ENCODE results near the gene ATP9B. TPM values are rescaled to one million over a fixed set of nuclear protein-coding genes. Genes with fewer than 3 reads are reported as not detected.
"Not testable (repeated sequence)": the region's sequence is repeated elsewhere in the genome, so short reads cannot be mapped to it uniquely, and the experiment has no call there.

Gene ATP9B
- total RNA-seq, 1 donor from 2014 or later = 51.4 TPM

DNA sequence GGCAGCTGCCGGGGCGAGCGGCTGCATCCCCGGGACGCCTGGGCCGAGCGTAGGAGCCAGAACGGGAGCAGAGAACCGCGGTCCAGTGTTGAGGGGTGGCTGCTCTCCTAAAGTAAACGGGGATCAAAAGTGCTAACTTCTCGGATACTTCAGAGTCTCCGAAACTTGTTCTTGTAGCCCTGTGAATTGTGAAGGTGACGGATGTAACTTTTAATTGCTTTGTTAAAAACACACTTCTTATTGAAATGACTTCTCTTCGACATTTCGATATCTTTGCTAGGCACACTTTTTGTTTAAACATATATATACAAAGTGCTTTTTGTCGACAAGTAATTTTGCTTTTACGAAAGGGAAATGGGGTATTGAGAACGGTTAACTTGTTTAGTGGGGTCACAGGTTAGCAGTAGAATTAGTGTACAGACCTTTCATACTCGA is 540 bp downstream of the ATP9B start:
- FAIRE-seq (no peak), DNase-seq (ENCODE audit: low spot score in 2 of 2) (peak in 1 of 2 donors; percentile 60)

DNA sequence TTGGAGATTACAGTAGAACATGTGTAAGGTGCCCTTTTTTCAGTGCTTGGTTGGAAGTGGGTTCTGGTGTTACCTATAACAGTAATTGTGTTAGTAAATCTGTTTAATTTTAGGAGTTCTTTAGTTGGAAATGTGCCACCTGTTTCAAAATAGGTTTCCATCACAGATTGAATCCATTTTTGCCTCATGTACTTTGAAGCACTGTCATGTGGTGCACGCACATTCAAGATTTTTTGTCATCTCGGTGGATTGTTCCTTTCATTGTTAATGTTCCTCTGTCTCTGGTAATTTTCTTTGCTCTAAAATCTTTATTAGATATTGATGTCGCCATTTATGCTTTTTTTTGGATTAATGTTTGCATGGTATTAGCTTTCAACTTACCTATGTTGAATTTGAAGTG is 1.3 kb downstream of the ATP9B start:
- DNase-seq (ENCODE audit: low spot score in 2 of 2) = no peak
- no peak for FAIRE-seq

DNA sequence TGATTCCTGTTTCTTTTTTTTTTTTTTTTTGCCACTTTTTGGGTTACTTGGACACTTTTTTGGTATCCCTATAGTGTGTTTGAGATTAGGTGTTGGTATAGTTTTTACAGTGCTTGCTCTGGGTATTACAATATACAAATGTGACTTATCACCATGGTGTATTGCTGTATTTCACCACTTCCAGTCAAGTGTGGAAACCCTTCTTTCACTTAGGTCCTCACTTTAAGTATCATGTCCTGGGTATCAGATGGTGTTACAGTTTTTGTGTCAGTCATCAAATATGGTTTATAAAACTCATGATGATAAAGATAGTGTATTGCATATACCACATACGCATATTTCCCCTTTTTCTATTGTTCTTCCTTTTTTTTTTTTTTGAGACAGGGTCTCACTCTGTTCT is 1.8 kb downstream of the ATP9B start:
- no peak for FAIRE-seq

DNA sequence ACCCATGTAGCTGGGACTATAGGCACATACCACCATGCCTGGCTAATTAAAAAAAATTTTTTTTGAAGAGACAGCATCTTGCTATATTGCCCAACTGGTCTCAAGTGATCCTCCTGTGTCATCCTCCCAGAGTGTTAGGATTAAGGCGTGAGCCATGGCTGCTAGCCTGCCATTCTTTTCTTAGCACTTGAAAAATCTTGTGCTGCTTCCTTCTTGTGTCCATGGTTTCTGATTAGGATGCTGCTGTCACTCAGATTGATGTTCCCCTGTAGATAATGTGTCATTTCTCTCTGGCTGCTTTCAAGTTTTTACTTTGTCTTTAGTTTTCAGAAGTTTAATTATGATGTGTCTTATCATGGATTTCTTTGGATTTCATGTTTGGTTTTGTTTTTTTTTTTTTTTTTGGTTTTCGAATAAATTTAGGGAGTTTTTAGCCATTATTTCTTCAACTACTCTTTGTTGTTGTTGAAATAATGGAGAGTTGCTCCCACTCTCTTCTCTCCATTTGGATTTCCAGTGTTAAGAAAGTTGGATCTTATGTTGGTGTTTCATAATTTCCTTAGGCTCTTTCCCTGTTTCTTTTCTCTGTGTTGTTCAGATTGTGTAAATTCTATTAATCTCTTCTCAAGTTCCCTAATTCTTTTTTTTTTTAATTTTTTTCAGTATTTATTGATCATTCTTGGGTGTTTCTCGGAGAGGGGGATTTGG is 2.5 kb downstream of the ATP9B start:
- DNase-seq (ENCODE audit: low spot score in 2 of 2) (no peak), FAIRE-seq (no peak)

More for the DNA sequence above, 1.8 kb downstream of the ATP9B start:
- DNase-seq (ENCODE audit: low spot score in 2 of 2) = no peak

DNA sequence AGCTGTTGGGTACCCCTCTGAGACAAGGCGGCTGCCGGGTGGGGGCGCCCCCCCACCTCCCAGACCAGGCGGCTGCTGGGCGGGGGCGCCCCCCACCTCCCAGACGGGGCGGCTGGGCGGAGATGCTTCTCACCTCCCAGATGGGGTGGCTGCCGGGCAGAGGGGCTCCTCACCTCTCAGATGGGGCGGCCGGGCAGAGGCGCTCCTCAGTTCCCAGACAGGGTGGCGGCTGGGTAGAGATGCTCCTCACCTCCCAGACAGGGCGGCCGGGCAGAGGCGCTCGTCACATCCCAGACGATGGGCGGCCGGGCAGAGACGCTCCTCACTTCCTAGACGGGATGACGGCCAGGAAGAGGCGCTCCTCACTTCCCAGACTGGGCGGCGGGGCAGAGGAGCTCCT is 3.5 kb downstream of the ATP9B start:
- FAIRE-seq; DNase-seq (ENCODE audit: low spot score in 2 of 2): not testable (repeated sequence)

DNA sequence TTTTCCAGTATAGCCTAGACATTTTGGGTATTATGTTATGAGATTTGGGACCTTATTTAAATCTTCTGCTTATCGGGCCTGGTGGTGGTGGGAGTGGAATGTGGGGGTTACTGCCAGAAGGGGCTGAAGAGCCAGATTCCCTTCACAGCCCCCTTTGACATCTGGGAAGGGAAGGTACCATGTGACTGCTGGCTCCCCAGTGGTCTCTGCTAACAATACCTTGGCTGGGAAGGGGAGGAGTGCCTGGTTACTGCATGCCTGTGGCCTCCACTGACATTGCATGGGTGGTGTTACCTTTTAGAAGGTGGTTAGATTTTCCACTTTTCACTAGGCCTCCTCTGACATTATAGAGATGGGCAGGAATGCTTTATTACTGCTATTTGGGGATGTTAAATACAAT is 8.0 kb downstream of the ATP9B start:
- DNase-seq (ENCODE audit: low spot score in 2 of 2) (no peak), FAIRE-seq (no peak)

DNA sequence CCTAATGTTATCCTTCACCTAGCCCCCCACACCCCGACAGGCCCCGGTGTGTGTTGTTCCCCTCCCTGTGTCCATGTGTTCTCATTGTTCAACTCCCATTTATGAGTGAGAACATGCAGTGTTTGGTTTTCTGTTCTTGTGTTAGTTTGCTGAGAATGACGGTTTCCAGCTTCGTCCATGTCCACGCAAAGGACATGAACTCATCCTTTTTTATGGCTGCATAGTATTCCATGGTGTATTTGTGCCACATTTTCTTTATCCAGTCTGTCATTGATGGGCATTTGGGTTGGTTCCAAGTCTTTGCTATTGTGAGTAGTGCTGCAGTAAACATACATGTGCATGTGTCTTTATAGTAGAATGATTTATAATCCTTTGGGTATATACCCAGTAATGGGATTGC is 9.6 kb downstream of the ATP9B start:
- DNase-seq (ENCODE audit: low spot score in 2 of 2); FAIRE-seq: not testable (repeated sequence)

DNA sequence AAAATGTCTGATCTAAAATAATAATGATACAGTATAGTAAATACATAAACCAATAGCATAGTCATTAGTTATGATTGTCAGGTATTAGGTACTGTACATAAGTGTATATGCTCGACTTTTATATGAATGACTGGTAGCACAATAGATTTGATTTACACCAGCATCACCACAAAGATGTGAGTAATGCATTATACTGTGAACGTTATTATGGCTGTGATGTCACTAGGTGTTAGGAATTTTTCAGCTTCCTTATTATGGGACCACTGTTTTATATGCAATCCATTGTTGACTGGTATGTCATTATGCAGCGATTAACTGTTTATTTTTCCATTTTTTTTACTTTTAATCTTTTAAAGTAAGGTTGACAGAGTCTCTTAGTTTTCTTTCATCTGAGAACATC is 23.7 kb downstream of the ATP9B start:
- DNase-seq (ENCODE audit: low spot score in 2 of 2) (no peak), FAIRE-seq (no peak)

DNA sequence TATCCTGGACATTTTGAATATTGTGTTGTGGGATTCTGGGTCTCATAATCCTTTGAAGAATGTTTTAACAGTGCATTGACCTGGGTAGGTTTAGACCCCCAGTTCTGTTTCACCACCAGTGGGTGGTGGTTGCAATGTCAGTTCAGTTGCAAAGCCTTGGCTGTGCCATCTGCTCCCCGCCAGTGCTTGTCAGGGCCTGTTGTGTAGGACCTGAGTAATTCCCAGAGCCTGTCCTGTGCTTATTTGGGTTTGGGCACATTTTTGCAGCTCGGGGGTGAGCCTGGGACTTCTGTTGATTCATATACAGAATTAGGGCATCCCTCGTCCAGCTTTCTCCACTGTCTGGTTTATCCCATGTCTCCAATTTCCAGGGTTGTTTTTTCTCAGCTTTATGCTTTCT is 24.8 kb downstream of the ATP9B start:
- FAIRE-seq = no peak
- no peak for DNase-seq (ENCODE audit: low spot score in 2 of 2)

DNA sequence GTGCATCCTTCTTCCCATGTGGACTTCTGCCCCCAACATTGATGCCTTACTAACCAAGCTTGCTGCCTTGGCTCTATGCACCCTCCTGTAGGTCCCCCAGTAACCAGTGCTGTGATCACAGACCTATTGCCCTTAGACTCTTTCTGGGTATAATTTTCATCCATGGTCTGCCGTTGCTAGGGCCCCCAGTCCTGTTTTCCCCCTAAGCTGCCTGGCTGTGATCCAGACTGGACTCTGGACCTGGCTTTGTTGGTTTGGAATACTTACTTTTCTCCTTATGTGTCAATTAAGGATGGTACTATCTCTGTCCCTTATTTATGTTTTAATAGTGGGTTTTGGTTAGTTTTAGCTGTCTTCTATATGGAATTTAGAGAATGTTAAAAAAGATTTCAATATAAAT is 26.0 kb downstream of the ATP9B start:
- DNase-seq (ENCODE audit: low spot score in 2 of 2) (no peak), FAIRE-seq (no peak)

DNA sequence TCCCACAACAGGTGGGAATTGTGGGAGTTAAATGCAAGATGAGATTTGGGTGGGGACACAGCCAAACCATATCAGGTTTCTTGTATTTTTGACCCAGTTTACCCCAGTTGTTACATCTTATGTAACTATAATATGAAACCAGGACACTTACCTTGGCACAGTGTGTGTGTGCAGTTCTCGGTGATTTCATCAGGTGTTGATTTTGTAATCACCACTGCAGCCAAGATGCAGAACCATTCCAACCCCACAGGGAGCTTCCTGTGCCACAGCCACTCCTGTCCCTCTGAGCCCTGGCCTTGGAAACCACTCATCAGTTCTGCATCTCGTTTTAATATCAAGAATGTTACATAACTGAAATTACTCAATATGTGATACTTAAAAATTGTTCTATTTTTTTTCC is 31.8 kb downstream of the ATP9B start:
- no peak for FAIRE-seq
- DNase-seq (ENCODE audit: low spot score in 2 of 2) = no peak

DNA sequence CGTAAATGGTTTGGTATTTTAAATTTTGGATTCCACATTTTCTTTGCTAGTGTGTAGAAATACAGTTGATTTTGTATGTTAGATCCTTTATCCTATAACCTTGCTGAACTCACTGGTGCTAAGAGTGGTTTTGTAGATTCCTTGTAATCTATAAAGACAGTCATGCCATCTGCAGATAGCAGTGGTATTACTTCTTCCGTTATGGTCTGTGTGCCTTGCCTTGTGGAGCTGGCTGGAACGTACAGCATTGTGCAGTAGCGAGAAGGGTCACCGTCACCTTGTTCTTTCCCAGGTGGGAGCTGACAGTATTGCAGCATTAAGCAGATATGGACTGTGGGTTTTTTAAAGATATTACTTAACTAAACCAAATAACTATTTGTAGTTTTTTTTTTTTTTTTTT is 33.7 kb downstream of the ATP9B start:
- FAIRE-seq (no peak), DNase-seq (ENCODE audit: low spot score in 2 of 2) (no peak)

DNA sequence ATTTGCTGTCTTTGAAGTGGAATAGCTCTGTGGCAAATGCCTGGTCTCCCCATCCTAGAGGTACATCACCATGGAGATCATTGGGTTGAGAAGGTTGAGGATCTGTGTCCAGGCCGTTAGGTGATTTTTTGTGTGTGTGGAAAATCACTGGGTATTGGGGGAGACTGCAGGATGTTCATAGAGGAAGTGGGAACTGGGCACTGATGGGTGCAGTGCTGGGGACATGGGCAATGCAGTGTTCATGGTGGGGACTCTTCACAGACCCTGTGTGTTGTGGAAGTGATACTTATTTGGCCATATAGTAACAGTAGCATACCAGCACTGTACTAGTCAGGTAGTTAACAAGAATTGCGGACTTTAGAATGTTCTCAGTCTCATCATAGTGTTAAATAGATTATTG is 34.9 kb downstream of the ATP9B start:
- FAIRE-seq = no peak
- DNase-seq (ENCODE audit: low spot score in 2 of 2) = no peak

DNA sequence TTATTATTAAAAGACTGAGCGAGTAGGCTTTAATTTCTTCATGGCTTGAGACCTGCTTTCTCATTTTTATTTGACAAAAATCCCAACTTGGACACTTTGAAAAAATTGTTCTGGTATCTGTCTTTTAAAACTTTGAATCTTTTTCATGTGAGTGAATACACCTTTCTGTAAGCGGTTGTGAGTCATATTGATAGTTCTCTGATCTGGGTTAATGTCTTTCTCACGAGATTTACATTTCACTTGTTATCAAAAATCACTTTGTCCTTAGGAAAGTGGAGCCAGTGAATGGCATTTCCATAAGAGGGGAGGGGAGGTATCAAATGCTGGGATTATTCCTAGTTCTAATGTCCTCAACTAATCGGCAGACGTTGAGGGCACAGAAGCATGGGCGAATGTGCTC is 36.3 kb downstream of the ATP9B start:
- DNase-seq (ENCODE audit: low spot score in 2 of 2) (no peak), FAIRE-seq (no peak)

DNA sequence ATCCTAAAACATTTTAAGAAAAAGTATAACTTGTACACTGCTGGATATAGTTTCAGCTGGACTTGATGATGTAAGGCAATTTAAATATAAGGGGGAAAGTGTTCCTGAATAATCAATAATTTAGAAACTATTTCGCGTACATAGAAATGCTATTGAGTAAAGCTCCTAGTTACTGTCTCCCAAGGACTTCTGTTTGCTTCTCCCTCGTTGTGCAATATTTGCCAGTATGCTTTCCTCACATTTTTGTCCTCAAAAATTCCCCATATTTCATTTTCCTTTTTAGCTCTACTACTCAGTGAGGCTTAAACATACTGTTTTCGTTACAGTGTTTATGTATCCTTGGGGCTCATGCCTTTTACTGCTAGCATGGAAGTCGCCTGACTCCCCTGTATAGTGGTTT is 36.9 kb downstream of the ATP9B start:
- FAIRE-seq (no peak), DNase-seq (ENCODE audit: low spot score in 2 of 2) (no peak)

DNA sequence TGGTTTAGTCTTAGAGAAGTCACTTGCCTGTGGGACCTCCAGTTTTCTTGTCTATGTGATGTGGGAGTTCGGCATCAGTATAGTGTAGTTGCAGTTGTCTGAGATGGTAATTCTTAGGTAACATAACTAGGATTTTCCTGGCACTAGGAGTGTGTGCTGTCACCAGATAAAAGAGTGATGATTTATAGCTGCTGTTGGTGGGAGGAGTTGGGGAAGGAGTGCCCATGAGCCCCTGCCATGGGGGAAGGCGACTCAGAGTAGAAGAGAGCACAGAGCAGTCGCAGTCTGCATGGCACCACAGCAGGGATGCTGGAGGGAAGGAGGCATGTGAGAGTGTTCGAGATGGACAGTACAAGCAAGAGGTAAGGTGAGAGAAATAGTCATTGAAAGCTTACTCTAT is 38.7 kb downstream of the ATP9B start:
- DNase-seq (ENCODE audit: low spot score in 2 of 2) (no peak), FAIRE-seq (no peak)

DNA sequence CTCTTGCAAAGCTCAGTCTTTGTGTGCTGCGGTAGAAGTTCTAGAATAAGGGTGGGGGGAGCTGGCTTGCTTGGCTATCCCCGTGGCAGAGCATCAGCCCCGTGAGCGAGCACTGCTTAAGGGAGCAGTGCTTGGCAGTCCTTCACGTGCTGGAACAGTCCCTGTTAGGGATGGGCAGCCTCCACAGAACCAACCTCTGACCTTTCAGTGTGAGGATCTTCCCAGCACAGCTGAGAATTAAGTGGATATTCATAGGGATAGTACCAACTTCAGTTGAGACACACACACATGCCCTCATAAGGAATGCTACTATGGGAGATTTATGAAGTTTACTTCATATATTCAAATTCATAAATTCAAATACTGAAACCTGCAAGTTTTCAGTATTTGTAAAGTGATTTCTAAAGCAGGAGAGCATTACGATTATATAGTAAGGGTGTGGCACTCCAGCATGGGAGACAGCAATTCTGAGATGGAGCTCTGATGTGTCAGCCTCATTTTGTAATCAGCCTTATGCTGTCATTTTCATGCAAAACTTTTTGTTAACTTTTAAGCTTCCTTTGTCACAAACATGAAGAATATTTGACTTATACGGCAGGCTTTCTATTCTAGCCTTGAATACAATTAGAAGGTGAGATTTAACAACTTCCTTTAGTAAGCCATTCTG is 39.5 kb downstream of the ATP9B start:
- DNase-seq (ENCODE audit: low spot score in 2 of 2) (no peak), FAIRE-seq (no peak)

DNA sequence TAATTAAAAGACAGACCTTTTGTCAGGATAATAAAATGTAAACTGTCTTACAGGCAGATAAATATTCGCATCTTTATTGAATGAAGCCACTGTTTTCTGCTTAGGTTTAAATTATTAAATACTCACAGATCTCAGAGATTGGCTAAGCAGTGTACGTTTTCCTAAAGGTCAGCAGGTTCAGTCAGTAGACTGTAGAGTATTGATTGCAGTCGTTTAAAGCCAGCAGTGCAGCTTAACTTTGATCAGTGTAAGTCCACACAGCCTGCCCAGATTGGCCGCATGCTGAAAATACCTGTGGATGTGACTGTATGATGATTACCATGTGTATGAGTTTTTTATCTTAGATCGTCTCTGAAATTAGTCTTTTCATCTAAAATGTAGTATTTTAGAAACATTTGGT is 42.3 kb downstream of the ATP9B start:
- DNase-seq (ENCODE audit: low spot score in 2 of 2) (no peak), FAIRE-seq (no peak)

DNA sequence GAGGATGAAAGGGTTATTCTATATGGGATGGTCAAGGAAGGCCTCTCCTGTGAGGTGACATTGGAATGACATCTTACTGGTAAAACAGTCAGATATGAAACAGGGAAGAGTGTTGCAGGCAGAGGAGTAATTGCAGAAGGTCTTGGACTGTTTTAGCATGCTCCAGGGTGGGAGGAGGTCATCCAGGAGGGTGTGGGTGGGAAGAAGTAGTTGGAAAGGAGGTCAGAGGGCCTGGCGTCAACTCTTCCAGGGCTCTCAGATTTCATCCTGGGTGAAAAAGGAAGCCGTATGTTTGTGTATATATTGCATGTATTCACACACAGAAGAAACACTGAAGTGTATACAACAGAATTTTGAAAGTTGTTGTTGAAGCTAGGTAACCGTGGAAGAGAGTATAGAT is 48.2 kb downstream of the ATP9B start:
- FAIRE-seq (no peak), DNase-seq (ENCODE audit: low spot score in 2 of 2) (no peak)

DNA sequence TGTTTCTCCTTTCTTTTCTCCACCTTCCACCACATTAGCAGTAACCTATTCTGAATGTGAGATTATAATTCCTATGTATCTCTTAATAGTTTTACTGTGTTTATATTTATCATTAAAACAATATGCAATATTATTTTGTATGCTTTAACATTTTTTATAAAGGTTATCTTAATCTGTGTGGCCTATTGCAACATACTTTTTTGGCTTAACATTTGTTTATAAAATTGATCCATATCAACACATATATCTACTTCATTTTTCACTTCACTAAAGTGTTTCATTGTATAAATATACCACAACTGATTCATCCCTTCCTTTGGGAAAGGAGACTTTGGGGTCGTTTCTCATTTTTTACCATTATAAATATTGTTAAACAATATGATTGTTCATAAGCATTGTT is 48.6 kb downstream of the ATP9B start:
- FAIRE-seq = peak; percentile 28

DNA sequence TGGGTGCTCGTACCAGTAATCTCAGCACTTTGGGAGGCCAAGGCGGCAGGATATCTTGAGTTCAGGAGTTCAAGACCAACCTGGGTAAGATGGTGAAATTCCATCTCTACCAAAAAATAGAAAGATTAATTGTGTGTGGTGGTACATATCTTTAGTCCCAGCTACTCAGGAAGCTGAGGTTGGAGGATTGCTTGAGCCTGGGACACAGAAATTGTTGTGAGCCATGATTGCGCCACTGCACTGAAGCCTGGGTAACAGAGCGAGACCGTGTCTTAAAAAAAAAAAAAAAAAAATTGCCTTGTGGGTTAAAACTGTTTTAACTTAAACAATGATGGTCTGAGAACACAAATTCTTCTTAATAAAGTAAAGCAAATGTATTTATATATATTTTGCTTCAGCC is 49.6 kb downstream of the ATP9B start:
- FAIRE-seq (no peak), DNase-seq (ENCODE audit: low spot score in 2 of 2) (no peak)

More for the DNA sequence above, 48.6 kb downstream of the ATP9B start:
- DNase-seq (ENCODE audit: low spot score in 2 of 2) = no peak

DNA sequence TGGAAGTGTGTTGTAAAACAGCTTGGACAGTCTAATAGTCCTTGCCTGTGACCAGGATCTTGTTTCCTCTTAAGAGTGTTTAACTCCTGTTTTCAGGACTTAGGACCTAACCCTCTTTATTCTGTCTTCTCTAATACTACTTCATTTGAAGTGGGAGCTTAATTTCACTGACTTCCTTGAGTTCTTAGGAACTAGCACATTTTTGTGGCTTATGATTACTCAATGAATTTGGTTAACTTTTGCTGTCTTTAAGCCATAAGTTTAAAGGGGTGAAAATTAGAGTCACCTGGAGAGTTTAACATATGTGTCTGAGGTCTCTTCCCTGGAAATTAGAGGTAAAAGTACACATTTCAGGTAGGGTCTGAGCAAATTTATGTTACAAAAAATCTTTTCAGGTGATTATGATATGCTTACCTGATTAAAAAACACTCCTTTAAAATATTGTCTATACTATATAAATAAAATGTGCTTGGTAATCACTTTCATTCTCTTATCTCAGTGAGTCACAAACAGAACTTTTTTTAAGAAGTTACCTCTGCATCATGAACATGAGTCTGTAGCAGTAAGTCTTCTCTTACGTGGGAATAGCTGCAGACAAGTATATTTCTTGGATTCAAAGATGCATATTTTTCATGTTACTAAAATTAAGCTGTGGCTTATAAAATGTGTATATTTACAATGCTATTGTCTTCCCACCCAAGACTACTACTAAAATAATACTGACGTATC is 52.7 kb downstream of the ATP9B start:
- FAIRE-seq (no peak), DNase-seq (ENCODE audit: low spot score in 2 of 2) (no peak)

Data from frontal cortex (tissue), 4 donors.